Fibroblast of lung (primary cell): ENCODE data around the gene PRR23E.

Experiments
- EZH2 ChIP-seq: IDR thresholded peaks from 2 replicates; pipeline ENCODE4 v1.5.1; 2012; ENCODE audit warnings: low read length, control low read depth, mild to moderate bottlenecking; ENCODE audit errors: missing control alignments
- TF ChIP-seq, protein P1 (sequence below), 2 donors: IDR thresholded peaks in 1 of 2; conservative IDR thresholded peaks in 1 of 2; 1 replicate in 1 of 2; 2 replicates in 1 of 2; pipeline ENCODE4 v1.5.1; 2011 to 2012; ENCODE audit warnings: low read length in 2 of 2, control low read depth in 1 of 2, inconsistent platforms in 1 of 2, low read depth in 1 of 2, mild to moderate bottlenecking in 1 of 2

DNA sequence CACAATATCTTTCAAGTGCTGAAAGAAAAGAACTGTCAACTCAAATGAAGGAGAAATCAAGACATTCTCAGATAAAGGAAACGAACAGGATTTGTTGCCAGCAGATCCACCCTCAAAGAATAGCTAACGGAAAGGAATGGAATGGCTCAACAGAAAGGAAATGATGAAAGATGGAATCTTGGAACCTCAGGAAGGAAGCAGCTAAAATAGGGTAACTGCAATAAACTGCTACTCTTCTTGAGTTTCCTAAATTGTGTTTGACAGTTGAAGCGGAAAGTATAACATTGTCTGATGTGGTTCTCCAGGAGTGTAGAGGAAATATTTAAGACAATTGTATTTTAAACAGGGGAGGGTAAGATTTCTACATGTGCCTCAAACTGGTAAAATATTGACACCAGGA lies 22.0 kb downstream of the PRR23E start:
- no peak for TF ChIP-seq EZH2
- TF ChIP-seq, protein P1, sequence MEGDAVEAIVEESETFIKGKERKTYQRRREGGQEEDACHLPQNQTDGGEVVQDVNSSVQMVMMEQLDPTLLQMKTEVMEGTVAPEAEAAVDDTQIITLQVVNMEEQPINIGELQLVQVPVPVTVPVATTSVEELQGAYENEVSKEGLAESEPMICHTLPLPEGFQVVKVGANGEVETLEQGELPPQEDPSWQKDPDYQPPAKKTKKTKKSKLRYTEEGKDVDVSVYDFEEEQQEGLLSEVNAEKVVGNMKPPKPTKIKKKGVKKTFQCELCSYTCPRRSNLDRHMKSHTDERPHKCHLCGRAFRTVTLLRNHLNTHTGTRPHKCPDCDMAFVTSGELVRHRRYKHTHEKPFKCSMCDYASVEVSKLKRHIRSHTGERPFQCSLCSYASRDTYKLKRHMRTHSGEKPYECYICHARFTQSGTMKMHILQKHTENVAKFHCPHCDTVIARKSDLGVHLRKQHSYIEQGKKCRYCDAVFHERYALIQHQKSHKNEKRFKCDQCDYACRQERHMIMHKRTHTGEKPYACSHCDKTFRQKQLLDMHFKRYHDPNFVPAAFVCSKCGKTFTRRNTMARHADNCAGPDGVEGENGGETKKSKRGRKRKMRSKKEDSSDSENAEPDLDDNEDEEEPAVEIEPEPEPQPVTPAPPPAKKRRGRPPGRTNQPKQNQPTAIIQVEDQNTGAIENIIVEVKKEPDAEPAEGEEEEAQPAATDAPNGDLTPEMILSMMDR (conservative IDR thresholded peaks at IDR 0.05 in 1 of 2, IDR thresholded peaks at IDR 0.05 in 1 of 2; ENCODE audit: low read depth in 1 of 2, low read length in 2 of 2): no peak
